Vagina (tissue), 2 donors: ENCODE data around the gene PTGDS. TPM values are rescaled to one million over a fixed set of nuclear protein-coding genes. Genes with fewer than 3 reads are reported as not detected.

ENCODE experiments used
- DNase-seq, 2 donors: peaks; one replicate each; pipeline ENCODE4 v3.0.0-alpha.2; 2017; ENCODE audit errors: extremely low spot score in 2 of 2
- H3K27ac ChIP-seq: fragments of 200-600 bp; sonication (generic); one replicate; pipeline ENCODE4 v1.5.1; 2019
- H3K27me3 ChIP-seq: fragments of 200-600 bp; sonication (generic); one replicate; pipeline ENCODE4 v1.5.1; 2019
- H3K36me3 ChIP-seq, 2 donors: fragments of 200-600 bp; sonication (generic); one replicate each; pipeline ENCODE4 v1.5.1; 2017 to 2019
- H3K4me1 ChIP-seq: fragments of 200-600 bp; sonication (generic); one replicate; pipeline ENCODE4 v1.5.1; 2019
- H3K4me3 ChIP-seq, 2 donors: fragments of 200-600 bp; sonication (generic); 1 replicate in 1 of 2; 2 replicates in 1 of 2; pipeline ENCODE4 v1.5.1; 2016 to 2019
- H3K9me3 ChIP-seq: fragments of 200-600 bp; sonication (generic); one replicate; pipeline ENCODE4 v1.5.1; 2019
- CTCF ChIP-seq, 3 experiments: fragments of 450-650 bp in 2 of 3; fragments of 200-600 bp in 1 of 3; sonication (generic) in 1 of 3; IDR thresholded peaks; one replicate each; pipeline ENCODE4 v1.5.1; 2017 to 2019; ENCODE audit warnings: antibody characterized with exemption in 3 of 3, mild to moderate bottlenecking in 2 of 3, moderate library complexity in 2 of 3
- POLR2A ChIP-seq, 2 donors: fragments of 450-650 bp; IDR thresholded peaks; one replicate each; pipeline ENCODE4 v1.6.1; 2017; ENCODE audit warnings: antibody characterized with exemption in 2 of 2, mild to moderate bottlenecking in 2 of 2, moderate library complexity in 2 of 2
- POLR2AphosphoS5 ChIP-seq, 2 donors: sonication (generic); formaldehyde crosslinking; IDR thresholded peaks; one replicate each; pipeline ENCODE4 v1.9.0; 2017; ENCODE audit warnings: antibody characterized with exemption in 2 of 2, mild to moderate bottlenecking in 2 of 2, low read depth in 1 of 2; ENCODE audit not compliant: insufficient read depth in 1 of 2
- intact Hi-C: fragments of 100-400 bp; cut with DNase I; formaldehyde crosslinking; loops from one replicate; pipeline ENCODE4 v1.15.1; 2023
- total RNA-seq: library from RNA; depleted of rRNA; stranded (reverse); fragments of >200 nt; gene quantifications from one replicate; pipeline ENCODE4 v1.2.3, GENCODE V29; 2016

Gene PTGDS
- total RNA-seq = 301 TPM

- Histone ChIP-seq H3K27me3 (no peaks in the 10 kb centered on the region), H3K9me3 (no peaks in the 10 kb centered on the region), H3K36me3 (no peaks in the 10 kb centered on the region), H3K4me3 (peak within 1 kb of the TSS; percentile 49 to 59), H3K4me1 (peaks cover 50% of the 10 kb centered on the region), H3K27ac (peak within 1 kb of the TSS; percentile 87)
- intact Hi-C loops = no loop called here
- no peak for DNase-seq
- peak in 1 of 2 donors; percentile 37 for TF ChIP-seq POLR2A (IDR thresholded peaks at IDR 0.05)
- no peak for TF ChIP-seq CTCF (IDR thresholded peaks at IDR 0.05)
- TF ChIP-seq POLR2AphosphoS5 (IDR thresholded peaks at IDR 0.05; ENCODE audit: insufficient read depth in 1 of 2, low read depth in 1 of 2) = peak; percentile 31 to 91
Observed at GRCh38 chr9:136977223-136977622, at the start of gene PTGDS. Gene PTGDS (plus strand): TSS chr9:136977504. CDS start chr9:136977579, 75 bp downstream.

- Histone ChIP-seq H3K4me3 (no peak overlapping the region), H3K36me3 (peaks cover 0 to 12% of the 10 kb centered on the region in 2 donors), H3K9me3 (no peaks in the 10 kb centered on the region), H3K27ac (peak overlapping the region; percentile 5), H3K27me3 (no peaks in the 10 kb centered on the region), H3K4me1 (peaks cover 8% of the 10 kb centered on the region)
- DNase-seq = no peak
- intact Hi-C loops = no loop called here
- TF ChIP-seq POLR2A (IDR thresholded peaks at IDR 0.05) = no peak
- TF ChIP-seq CTCF (IDR thresholded peaks at IDR 0.05) = no peak
- TF ChIP-seq POLR2AphosphoS5 (IDR thresholded peaks at IDR 0.05; ENCODE audit: insufficient read depth in 1 of 2, low read depth in 1 of 2) = no peak
Observed at GRCh38 chr9:136928591-136928990, 48.7 kb upstream of the PTGDS start.

- H3K27me3 ChIP-seq = no peaks in the 10 kb centered on the region
- H3K36me3 ChIP-seq = peaks cover 0 to 7% of the 10 kb centered on the region in 2 donors
- TF ChIP-seq POLR2A (IDR thresholded peaks at IDR 0.05) (no peak), CTCF (IDR thresholded peaks at IDR 0.05) (no peak), POLR2AphosphoS5 (IDR thresholded peaks at IDR 0.05; ENCODE audit: insufficient read depth in 1 of 2, low read depth in 1 of 2) (no peak)
- H3K4me3 ChIP-seq = no peak overlapping the region
- H3K27ac ChIP-seq = no peak overlapping the region
- intact Hi-C loops = no loop called here
- DNase-seq = no peak
- H3K4me1 ChIP-seq = peaks cover 8% of the 10 kb centered on the region
- no peaks in the 10 kb centered on the region for H3K9me3 ChIP-seq
Observed at GRCh38 chr9:136930014-136930413, 47.3 kb upstream of the PTGDS start.

- Histone ChIP-seq H3K9me3 (no peaks in the 10 kb centered on the region), H3K27ac (no peak overlapping the region), H3K27me3 (no peaks in the 10 kb centered on the region), H3K36me3 (peaks cover 0 to 3% of the 10 kb centered on the region in 2 donors), H3K4me1 (peaks cover 8% of the 10 kb centered on the region), H3K4me3 (no peak overlapping the region)
- intact Hi-C loops = no loop called here
- no peak for TF ChIP-seq POLR2AphosphoS5 (IDR thresholded peaks at IDR 0.05; ENCODE audit: insufficient read depth in 1 of 2, low read depth in 1 of 2)
- TF ChIP-seq POLR2A (IDR thresholded peaks at IDR 0.05) = no peak
- TF ChIP-seq CTCF (IDR thresholded peaks at IDR 0.05) = no peak
- DNase-seq = no peak
Observed at GRCh38 chr9:136931611-136932130, 45.6 kb upstream of the PTGDS start.

GRCh38 chr9:136934277-136934676, 43.0 kb upstream of the PTGDS start:
- Histone ChIP-seq H3K4me1 (no peaks in the 10 kb centered on the region), H3K36me3 (no peaks in the 10 kb centered on the region), H3K9me3 (no peaks in the 10 kb centered on the region), H3K27ac (no peak overlapping the region), H3K27me3 (no peaks in the 10 kb centered on the region), H3K4me3 (no peak overlapping the region)
- TF ChIP-seq POLR2A (IDR thresholded peaks at IDR 0.05) (no peak), CTCF (IDR thresholded peaks at IDR 0.05) (no peak), POLR2AphosphoS5 (IDR thresholded peaks at IDR 0.05; ENCODE audit: insufficient read depth in 1 of 2, low read depth in 1 of 2) (no peak)
- no peak for DNase-seq
- intact Hi-C loops = no loop called here
